Osteocyte (in vitro differentiated cells): ENCODE measurements around the gene PAWR. TPM values are rescaled to one million over a fixed set of nuclear protein-coding genes. Genes with fewer than 3 reads are reported as not detected.
"Not testable (repeated sequence)": the region's sequence is repeated elsewhere in the genome, so short reads cannot be mapped to it uniquely, and the experiment has no call there.

ENCODE experiments used
- DNase-seq: peaks from one replicate; pipeline ENCODE4 v3.0.0; 2021; ENCODE audit warnings: mixed read lengths; ENCODE audit not compliant: unreplicated experiment; ENCODE audit errors: extremely low spot score
- H3K27ac Mint-ChIP-seq: one replicate; pipeline ENCODE4 v1.8.0; 2021; ENCODE audit warnings: mild to moderate bottlenecking, mixed read lengths; ENCODE audit not compliant: unreplicated experiment
- H3K27me3 Mint-ChIP-seq: one replicate; pipeline ENCODE4 v1.8.0; 2021; ENCODE audit warnings: mixed read lengths; ENCODE audit not compliant: unreplicated experiment
- H3K36me3 Mint-ChIP-seq: one replicate; pipeline ENCODE4 v1.8.0; 2021; ENCODE audit warnings: mixed read lengths; ENCODE audit not compliant: unreplicated experiment
- H3K4me1 Mint-ChIP-seq: one replicate; pipeline ENCODE4 v1.8.0; 2021; ENCODE audit warnings: mixed read lengths; ENCODE audit not compliant: unreplicated experiment
- H3K4me3 Mint-ChIP-seq: one replicate; pipeline ENCODE4 v1.8.0; 2021; ENCODE audit warnings: mild to moderate bottlenecking, moderate library complexity, mixed read lengths; ENCODE audit not compliant: unreplicated experiment
- H3K9me3 Mint-ChIP-seq: one replicate; pipeline ENCODE4 v1.8.0; 2021; ENCODE audit warnings: mixed read lengths; ENCODE audit not compliant: unreplicated experiment
- CTCF ChIP-seq: fragments of 200-600 bp; sonication (generic); IDR thresholded peaks from 2 replicates; pipeline ENCODE4 v1.5.0; 2021; ENCODE audit warnings: antibody characterized with exemption, mild to moderate bottlenecking, moderate library complexity
- total RNA-seq: library from RNA; stranded (reverse); gene quantifications from 2 replicates; pipeline ENCODE4 v1.2.1, GENCODE V29; 2021

PAWR gene
- total RNA-seq, 1 donor from 2014 or later: 213 TPM

GRCh38 chr12:79566452-79567174, 124.2 kb downstream of the PAWR start:
- peaks cover 45% of the 10 kb centered on the region for H3K36me3 Mint-ChIP-seq
- peaks cover 29% of the 10 kb centered on the region for H3K4me1 Mint-ChIP-seq
- no peak overlapping the region for H3K4me3 Mint-ChIP-seq
- no peaks in the 10 kb centered on the region for H3K27me3 Mint-ChIP-seq
- DNase-seq: no peak
- H3K27ac Mint-ChIP-seq: peak overlapping the region; percentile 78
- TF ChIP-seq CTCF: no peak
- H3K9me3 Mint-ChIP-seq: no peaks in the 10 kb centered on the region

DNA sequence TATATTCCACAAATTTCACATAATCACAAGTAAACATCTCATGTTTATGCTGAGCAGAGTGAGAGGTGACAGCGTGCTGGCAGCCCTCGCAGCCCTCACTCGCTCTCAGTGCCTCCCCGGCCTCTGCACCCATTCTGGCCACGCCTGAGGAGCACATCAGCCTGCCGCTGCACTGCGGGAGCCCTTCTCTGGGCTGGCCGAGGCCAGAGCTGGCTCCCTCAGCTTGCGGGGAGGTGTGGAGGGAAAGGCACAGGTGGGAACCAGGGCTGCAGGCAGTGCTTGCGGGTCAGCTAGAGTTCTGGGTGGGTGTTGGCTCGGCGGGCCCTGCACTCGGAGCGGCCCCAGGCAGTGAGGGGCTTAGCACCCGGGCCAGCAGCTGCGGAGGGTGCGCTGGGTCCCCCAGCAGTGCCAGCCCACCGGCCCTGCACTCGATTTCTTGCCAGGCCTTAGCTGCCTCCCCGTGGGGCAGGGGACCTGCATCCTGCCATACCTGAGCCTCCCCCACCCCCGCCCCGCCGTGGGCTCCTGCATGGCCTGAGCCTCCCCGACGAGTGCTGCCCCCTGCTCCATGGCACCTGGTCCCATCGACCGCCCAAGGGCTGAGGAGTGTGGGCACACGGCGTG, 125.9 kb downstream of the PAWR start:
- H3K36me3 Mint-ChIP-seq: peaks cover 43% of the 10 kb centered on the region

DNA sequence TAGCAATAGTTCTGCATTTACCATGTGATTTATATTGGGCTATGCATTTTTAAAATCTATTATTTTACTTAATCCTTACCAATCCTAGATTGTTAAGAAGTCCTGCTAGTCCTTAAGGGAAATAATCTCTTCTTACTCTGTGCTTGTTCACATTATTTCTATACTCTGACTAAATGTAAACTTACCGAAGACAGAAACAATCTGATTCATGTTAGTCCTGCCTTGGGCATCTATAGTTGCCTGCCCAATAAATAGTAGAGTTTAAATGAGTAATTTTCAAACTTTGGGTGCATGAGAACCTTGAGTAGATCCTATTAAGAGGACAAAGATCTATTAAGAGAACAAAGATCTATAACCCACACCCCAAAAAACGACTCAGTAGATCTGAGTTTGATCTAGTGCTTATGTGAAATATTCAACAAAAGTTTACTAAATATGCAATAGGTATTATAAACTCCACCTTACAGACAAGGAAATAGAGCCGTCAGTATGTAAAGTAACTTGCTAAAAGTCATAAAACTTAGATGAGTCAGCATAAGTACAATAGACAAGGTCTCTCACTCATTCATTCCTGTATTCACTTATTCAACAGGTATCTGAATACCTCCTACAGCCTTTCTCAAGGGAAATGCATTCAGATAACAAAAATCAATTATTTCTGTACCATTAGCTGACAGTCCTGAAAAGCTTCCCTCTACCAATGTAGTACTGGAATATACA, 127.6 kb downstream of the PAWR start:
- H3K27ac Mint-ChIP-seq: no peak overlapping the region
- no peaks in the 10 kb centered on the region for H3K9me3 Mint-ChIP-seq
- H3K36me3 Mint-ChIP-seq: peaks cover 45% of the 10 kb centered on the region
- H3K4me3 Mint-ChIP-seq: no peak overlapping the region
- H3K27me3 Mint-ChIP-seq: no peaks in the 10 kb centered on the region
- TF ChIP-seq CTCF: no peak
- peaks cover 45% of the 10 kb centered on the region for H3K4me1 Mint-ChIP-seq
- no peak for DNase-seq

More for the DNA sequence above, 125.9 kb downstream of the PAWR start:
- H3K4me3 Mint-ChIP-seq, H3K27me3 Mint-ChIP-seq, DNase-seq, H3K27ac Mint-ChIP-seq, H3K9me3 Mint-ChIP-seq: not testable (repeated sequence)
- H3K4me1 Mint-ChIP-seq: peaks cover 32% of the 10 kb centered on the region

DNA sequence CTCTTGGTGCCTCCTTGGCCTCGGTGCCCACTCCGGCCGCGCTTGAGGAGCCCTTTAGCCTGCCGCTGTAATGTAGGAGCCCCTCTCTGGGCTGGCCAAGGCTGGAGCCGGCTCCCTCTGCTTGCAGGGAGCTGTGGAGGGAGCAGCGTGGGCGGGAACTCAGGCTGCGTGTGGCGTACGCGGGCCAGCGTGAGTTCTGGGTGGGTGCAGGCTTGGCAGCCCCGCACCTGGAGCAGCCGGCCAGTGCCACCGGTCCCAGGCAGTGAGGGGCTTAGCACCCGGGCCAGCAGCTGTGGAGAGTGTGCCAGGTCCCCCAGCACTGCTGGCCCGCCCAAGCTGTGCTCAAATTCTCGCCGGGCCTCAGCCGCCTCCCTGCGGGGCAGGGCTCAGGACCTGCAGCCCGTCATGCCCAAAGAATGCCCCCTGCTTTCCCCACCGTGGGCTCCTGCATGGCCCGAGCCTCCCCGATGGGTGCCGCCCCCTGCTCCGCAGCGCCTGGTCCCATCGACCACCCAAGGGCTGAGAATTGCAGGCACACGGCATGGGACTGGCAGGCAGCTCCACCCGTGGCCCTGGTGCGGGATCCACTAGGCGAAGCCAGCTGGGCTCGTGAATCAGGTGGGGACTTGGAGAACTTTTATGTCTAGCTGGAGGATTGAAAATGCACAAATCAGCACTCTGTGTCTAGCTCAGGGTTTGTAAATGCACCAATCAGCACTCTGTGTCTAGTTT, 129.2 kb downstream of the PAWR start:
- H3K27ac Mint-ChIP-seq: no peak overlapping the region
- H3K4me1 Mint-ChIP-seq: peaks cover 46% of the 10 kb centered on the region
- H3K27me3 Mint-ChIP-seq: no peaks in the 10 kb centered on the region
- no peaks in the 10 kb centered on the region for H3K9me3 Mint-ChIP-seq
- no peak for DNase-seq
- TF ChIP-seq CTCF: no peak
- H3K4me3 Mint-ChIP-seq: no peak overlapping the region
- peaks cover 40% of the 10 kb centered on the region for H3K36me3 Mint-ChIP-seq

GRCh38 chr12:79560225-79560889, 130.4 kb downstream of the PAWR start:
- Mint-ChIP-seq H3K27me3 (no peaks in the 10 kb centered on the region), H3K4me1 (peaks cover 46% of the 10 kb centered on the region), H3K27ac (peak overlapping the region; percentile 79), H3K4me3 (no peak overlapping the region), H3K36me3 (peaks cover 28% of the 10 kb centered on the region), H3K9me3 (no peaks in the 10 kb centered on the region)
- DNase-seq: no peak
- no peak for TF ChIP-seq CTCF
